SK-N-MC (cell line): ENCODE measurements around the gene SLC26A2.

ENCODE experiments used
- EZH2 ChIP-seq: fragments of 200-600 bp; sonication (generic); IDR thresholded peaks from one replicate; pipeline ENCODE4 v1.6.1; 2017; ENCODE audit warnings: antibody characterized with exemption
- POLR2AphosphoS5 ChIP-seq: IDR thresholded peaks from 2 replicates; pipeline ENCODE4 v1.6.1; 2012; ENCODE audit warnings: mild to moderate bottlenecking, low read depth, low read length, borderline replicate concordance

- TF ChIP-seq POLR2AphosphoS5 (no peak), EZH2 (no peak)
Observed at GRCh38 chr5:149966946-149967345, 6.4 kb downstream of the SLC26A2 start.
